HG03460 (cell line): ENCODE data around the gene EPHX1.

Experiments used
- ATAC-seq: cut with Tn5 transposase; IDR thresholded peaks from one replicate; pipeline ENCODE4 v1.9.1; 2021; ENCODE audit not compliant: unreplicated experiment

The EPHX1 gene

GRCh38 chr1:225860876-225861441 lies 51.0 kb downstream of the EPHX1 start:
- no peak for ATAC-seq

GRCh38 chr1:225861834-225862580 lies 52.1 kb downstream of the EPHX1 start:
- no peak for ATAC-seq

DNA sequence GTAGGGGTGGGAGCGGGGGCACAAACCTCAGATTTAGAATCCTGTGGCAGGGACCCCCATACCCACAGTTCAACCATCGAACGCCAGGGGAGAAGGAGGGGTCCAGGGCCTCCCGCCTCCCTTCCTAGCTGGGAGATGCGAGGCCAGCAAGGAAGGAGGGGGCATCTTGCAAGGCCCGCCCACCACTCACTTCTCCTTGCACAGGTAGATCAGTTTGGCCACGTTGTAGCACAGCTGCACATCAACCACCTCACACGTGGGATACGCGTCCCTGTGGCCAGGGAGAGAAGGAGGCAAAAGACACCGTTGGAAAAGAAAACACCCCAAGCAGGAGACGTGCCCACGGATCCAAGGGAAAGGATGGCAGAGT lies 52.6 kb downstream of the EPHX1 start:
- ATAC-seq, result no peak

DNA sequence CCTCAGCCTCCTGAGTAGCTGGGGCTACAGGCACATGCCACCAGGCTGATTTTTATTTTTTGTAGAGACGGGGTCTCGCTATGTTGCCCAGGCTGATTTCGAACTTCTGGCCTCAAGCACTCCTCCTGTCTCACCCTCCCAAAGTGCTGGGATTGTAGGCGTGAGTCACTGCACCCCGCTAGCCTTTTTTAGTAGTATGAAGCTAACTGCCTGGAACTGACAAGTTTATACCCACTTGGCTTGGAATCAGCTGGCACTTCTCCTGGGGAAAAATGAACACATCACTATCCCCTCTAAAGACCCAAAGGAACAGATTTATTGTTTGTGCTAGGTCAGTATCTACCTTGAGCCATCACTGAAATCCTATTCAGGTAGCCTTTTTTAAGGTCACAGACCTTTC lies 53.2 kb downstream of the EPHX1 start:
- no peak for ATAC-seq

DNA sequence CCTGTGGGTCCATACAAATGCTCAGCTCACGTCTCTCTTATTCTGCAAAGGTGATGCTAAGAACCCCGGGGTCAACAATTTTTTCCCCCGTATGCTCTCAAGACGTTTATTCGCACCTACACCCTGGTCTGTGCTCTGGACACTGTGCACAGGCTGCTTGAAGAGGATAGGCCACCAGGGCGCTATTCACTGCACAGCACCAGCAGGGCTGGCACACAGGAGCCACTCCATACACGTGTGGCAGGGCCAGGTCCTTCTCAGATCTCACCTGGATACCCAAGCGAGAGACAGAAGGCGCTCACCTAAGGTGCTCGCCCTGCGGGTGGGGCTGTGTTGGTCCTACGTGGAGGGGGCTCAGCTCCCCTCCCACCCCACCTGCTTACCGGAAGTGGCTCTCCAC lies 55.6 kb downstream of the EPHX1 start:
- no peak for ATAC-seq

DNA sequence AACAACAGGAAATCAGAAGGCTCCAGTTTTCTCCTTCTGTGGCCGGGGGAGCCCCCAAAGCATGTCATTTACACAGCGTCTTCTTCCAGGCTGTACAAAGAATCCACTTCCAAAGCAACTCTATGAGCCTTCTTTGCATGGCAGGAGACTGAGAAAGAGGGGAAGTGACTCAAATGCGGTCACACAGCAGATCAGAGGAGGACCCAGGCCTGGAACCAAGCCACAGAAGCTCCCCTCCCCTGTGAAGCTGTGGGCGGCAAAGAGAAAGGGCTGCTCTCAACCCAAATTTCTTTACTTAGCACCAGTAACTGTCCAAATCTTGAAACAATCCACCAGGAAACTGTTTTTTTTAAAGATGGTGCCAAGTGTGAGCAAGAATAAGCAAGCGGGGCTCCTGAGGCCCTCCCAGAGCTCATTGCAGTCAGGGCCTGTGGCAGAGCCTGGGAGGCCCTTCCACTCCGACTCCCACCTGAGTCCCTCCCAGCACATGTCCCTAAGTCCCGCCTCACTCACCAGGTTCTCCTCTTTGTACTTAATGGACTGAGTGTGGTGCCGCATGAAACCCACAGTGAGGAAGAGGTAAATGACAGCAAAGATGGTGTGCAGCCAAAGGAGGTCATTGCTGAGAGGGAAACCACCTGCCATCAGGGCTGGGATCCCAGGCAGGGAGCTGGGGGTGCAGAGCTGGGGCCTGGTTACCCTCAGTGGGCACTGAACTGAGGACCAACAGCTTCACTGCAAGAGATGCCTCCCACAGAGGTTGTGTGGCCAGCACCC lies 56.3 kb downstream of the EPHX1 start:
- ATAC-seq, result no peak

GRCh38 chr1:225866981-225867380 lies 57.1 kb downstream of the EPHX1 start:
- ATAC-seq, result no peak

DNA sequence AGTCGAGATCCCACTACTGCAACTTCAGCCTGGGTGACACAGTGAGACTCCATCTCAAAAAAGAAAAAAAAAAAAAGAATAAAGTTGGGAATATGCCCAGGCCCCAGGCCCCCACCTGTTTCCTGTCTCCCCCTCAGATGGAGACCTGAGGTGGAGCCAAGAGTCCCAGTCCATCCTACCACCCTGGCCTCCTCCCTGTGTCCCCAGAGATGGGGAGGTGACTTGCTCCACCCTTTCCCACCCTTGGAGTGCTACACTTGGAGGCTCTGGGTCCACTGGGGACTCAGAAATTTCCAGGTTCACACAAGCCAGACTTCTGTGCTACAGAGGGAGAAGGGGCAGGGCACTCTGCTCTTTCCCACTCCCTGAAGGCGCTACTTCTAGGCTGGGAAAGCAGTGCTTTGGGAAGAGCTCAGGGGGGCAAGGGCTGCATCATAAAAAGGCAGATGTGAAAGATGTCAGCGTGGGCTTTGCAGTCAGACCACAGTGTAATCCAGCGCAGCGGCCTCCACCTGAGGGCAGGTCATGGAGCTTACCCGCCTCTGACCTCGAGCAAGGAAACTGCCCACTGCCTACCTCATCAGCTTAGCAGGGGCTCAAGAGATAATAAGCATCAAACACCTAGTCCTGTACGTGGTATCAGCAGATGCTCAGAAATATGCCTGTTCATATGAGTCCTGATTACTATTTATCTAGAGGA lies 58.9 kb downstream of the EPHX1 start:
- no peak for ATAC-seq

- ATAC-seq, result no peak
These were observed 61.0 kb downstream of the EPHX1 start for GRCh38 chr1:225870911-225871310.

GRCh38 chr1:225871359-225872074 lies 61.6 kb downstream of the EPHX1 start:
- ATAC-seq, result no peak

- no peak for ATAC-seq
These were observed 62.1 kb downstream of the EPHX1 start for GRCh38 chr1:225872075-225872430.

DNA sequence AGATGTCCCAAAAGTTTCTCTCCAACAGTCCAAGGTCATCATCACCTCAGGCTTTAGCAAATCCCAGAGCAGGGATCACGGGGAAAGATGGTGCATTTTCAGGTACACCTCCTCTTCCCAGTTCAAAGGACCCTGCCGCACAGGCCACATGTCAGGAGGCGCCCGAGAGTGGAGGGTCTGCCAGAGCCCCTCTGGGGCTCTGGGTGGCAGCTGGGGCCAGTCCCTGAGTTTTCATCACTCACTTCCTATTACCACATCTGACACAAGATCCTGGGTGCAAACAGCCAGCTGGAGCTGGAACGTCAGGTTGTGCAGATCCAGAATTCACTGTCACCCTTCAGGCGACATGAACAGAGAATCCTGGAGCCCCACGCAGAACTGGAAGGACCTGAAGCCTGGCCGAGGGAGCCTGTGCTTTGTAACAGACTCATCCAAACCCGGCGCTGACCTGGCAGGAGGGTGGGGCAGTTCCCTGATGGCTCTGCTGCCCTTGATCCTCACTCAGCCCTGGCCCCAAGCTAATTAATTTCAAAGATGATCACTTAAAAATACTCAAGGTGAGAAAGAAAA lies 63.4 kb downstream of the EPHX1 start:
- no peak for ATAC-seq

- no peak for ATAC-seq
These were observed 64.5 kb downstream of the EPHX1 start for GRCh38 chr1:225874431-225874830.

- ATAC-seq, result no peak
These were observed 65.3 kb downstream of the EPHX1 start for GRCh38 chr1:225875044-225875815.

GRCh38 chr1:225876900-225877510 lies 67.1 kb downstream of the EPHX1 start:
- ATAC-seq, result no peak

DNA sequence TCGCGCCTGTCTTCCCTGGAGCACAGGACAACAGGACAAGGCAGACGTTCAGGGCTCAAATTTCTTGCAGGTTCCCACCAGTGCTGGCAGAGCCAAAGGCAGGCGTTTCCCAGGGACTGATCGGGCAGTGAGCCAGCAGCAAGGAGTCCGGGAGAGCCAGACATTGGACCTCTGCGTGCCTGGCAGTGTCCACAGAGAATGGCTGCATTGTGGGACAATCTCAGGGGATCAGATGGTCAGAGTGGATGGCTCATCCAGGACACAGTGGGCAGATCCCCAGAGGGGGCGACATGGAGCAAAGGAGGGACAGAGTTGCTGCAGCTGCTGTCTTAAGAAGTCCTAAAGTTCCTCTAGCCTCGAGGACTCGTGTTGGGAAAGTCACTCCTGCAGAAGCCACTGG lies 67.7 kb downstream of the EPHX1 start:
- no peak for ATAC-seq

GRCh38 chr1:225878282-225878681 lies 68.4 kb downstream of the EPHX1 start:
- no peak for ATAC-seq

DNA sequence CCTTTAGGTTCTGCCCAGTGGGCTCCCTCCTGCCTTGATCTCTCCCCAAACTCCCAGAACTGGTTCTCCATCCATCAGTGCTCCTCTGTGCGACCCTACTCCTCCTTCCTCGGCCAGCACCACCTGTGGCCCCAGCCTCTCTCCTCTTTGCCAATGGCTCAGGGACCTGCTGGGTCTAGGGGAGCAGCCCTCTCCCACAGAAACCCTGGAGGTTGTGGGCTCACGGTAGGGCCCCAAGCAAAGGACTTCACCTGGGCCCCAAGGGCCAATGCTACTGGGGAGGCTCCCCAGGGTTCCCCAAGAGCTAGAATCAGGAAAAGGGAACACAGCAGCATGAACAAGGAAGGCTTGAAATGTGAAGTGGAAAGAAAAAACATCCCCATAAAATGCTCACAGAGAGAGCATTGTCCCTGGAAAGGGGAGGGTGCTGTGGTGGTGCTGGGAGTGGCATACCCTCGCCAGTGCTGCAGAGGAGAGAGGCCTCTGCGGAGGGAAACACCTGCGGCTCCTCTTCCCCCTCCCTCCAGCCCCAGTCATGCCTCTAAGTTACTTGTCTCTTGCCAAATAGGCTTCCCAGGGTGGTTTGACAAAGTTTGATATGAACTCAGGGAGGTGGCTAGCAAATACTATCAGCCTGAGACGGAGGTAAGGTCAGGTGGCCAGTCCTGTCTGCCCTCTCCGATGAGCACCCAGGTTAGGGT lies 69.7 kb downstream of the EPHX1 start:
- ATAC-seq, result no peak

- no peak for ATAC-seq
These were observed 70.3 kb downstream of the EPHX1 start for GRCh38 chr1:225880222-225880588.
